Caco-2 (cell line): Measurements from ENCODE around the gene PIEZO1. TPM values are rescaled to one million over a fixed set of nuclear protein-coding genes. Genes with fewer than 3 reads are reported as not detected.
A peak's percentile ranks its signal among the peaks of the same experiment; 100 is the strongest.

Experiments
- BruUV-seq: library from RNA; stranded (reverse); fragments of 400-500 nt; replicated peaks from 2 replicates; lab custom pipeline; 2021; lab: Mats Ljungman, UMichigan
- CTCF ChIA-PET: fragments of 300-600 bp; sonication (Branson Sonifier 250); formaldehyde crosslinking; loops from one replicate; lab custom pipeline; 2022; ENCODE audit warnings: antibody characterized with exemption; lab: Charles Lee
- POLR2A ChIA-PET: fragments of 300-600 bp; sonication (Branson Sonifier 250); formaldehyde crosslinking; loops from one replicate; lab custom pipeline; 2022; ENCODE audit warnings: antibody characterized with exemption; lab: Charles Lee
- DNase-seq, 2 experiments: peaks; one replicate each; pipeline versions ENCODE4 v3.0.0 to v3.0.0-alpha.2; 2020 to 2022
- H3K27me3 ChIP-seq: replicated peaks from 2 replicates; pipeline ENCODE4 v1.6.0; 2011; ENCODE audit warnings: low read length; ENCODE audit not compliant: control insufficient read depth, insufficient read depth
- H3K36me3 ChIP-seq: 2 replicates; pipeline ENCODE4 v1.5.1; 2011; ENCODE audit warnings: low read length; ENCODE audit not compliant: control insufficient read depth, insufficient read depth
- H3K4me1 ChIP-seq: fragments of 250-450 bp; sonication (Bioruptor Pico); 2 replicates; pipeline ENCODE4 v1.5.1; 2020; ENCODE audit warnings: mild to moderate bottlenecking
- H3K4me3 ChIP-seq: 2 replicates; pipeline ENCODE4 v1.5.1; 2011; ENCODE audit warnings: low read depth, mild to moderate bottlenecking, control low read depth, low read length
- H3K9me3 ChIP-seq: fragments of 250-450 bp; sonication (Bioruptor Pico); 2 replicates; pipeline ENCODE4 v1.5.1; 2020; ENCODE audit warnings: mild to moderate bottlenecking, moderate library complexity
- H3K27ac Mint-ChIP-seq: one replicate; pipeline ENCODE4 v1.8.0; 2022; ENCODE audit warnings: mixed read lengths; ENCODE audit not compliant: unreplicated experiment
- H3K27me3 Mint-ChIP-seq: one replicate; pipeline ENCODE4 v1.8.0; 2022; ENCODE audit warnings: mixed read lengths; ENCODE audit not compliant: insufficient read depth, unreplicated experiment
- H3K36me3 Mint-ChIP-seq: one replicate; pipeline ENCODE4 v1.8.0; 2022; ENCODE audit warnings: mild to moderate bottlenecking, mixed read lengths; ENCODE audit not compliant: insufficient read depth, unreplicated experiment
- H3K4me1 Mint-ChIP-seq: one replicate; pipeline ENCODE4 v1.8.0; 2022; ENCODE audit warnings: low read depth, mixed read lengths; ENCODE audit not compliant: unreplicated experiment
- H3K4me3 Mint-ChIP-seq: one replicate; pipeline ENCODE4 v1.8.0; 2022; ENCODE audit warnings: mild to moderate bottlenecking, moderate library complexity, mixed read lengths; ENCODE audit not compliant: unreplicated experiment
- H3K9me3 Mint-ChIP-seq: one replicate; pipeline ENCODE4 v1.8.0; 2022; ENCODE audit warnings: mixed read lengths; ENCODE audit not compliant: unreplicated experiment
- CTCF ChIP-seq, 2 experiments: fragments of 200-600 bp in 1 of 2; IDR thresholded peaks; 1 replicate in 1 of 2; 2 replicates in 1 of 2; pipeline versions ENCODE4 v1.5.1 to v1.8.0; 2011 to 2022; ENCODE audit warnings: antibody characterized with exemption in 1 of 2, control low read depth in 1 of 2, inconsistent platforms in 1 of 2, low read depth in 1 of 2, low read length in 1 of 2, mild to moderate bottlenecking in 1 of 2, moderate library complexity in 1 of 2; ENCODE audit not compliant: insufficient read depth in 1 of 2, severe bottlenecking in 1 of 2, unreplicated experiment in 1 of 2
- intact Hi-C: fragments of 100-400 bp; cut with micrococcal nuclease; formaldehyde crosslinking; loops from one replicate; pipeline ENCODE4 v1.10.0; 2022; ENCODE audit not compliant: unreplicated experiment
- total RNA-seq: library from RNA; stranded (reverse); gene quantifications from 2 replicates; pipeline ENCODE4 v1.2.3, GENCODE V29; 2022

Gene PIEZO1
- total RNA-seq, 1 experiment from 2014 or later, result 248 TPM

- Mint-ChIP-seq H3K4me1 (no peaks in the 10 kb centered on the region), H3K9me3 (no peaks in the 10 kb centered on the region), H3K27ac (no peak overlapping the region), H3K36me3 (peaks cover 31% of the 10 kb centered on the region), H3K4me3 (no peak overlapping the region), H3K27me3 (no peaks in the 10 kb centered on the region)
- Histone ChIP-seq H3K9me3 (no peaks in the 10 kb centered on the region), H3K4me1 (no peaks in the 10 kb centered on the region; the same call in 1 of the 2 replicates), H3K27me3 (no peaks in the 10 kb centered on the region), H3K36me3 (no peaks in the 10 kb centered on the region; the same call in 1 of the 2 replicates), H3K4me3 (no peak overlapping the region)
- ChIA-PET CTCF (no interaction called here), POLR2A (no interaction called here)
- DNase-seq, result no peak
- TF ChIP-seq CTCF (IDR thresholded peaks at IDR 0.05; ENCODE audit: insufficient read depth in 1 of 2, low read depth in 1 of 2, low read length in 1 of 2, severe bottlenecking in 1 of 2, unreplicated experiment in 1 of 2), result no peak
- intact Hi-C loops, result no loop called here
- BruUV-seq, result no TSS peak
Observed at GRCh38 chr16:88750854-88751253, 34.2 kb downstream of the PIEZO1 start.

- DNase-seq, result no peak
- Mint-ChIP-seq H3K27ac (no peak overlapping the region), H3K4me1 (no peaks in the 10 kb centered on the region), H3K27me3 (no peaks in the 10 kb centered on the region), H3K4me3 (no peak overlapping the region), H3K36me3 (peaks cover 33% of the 10 kb centered on the region), H3K9me3 (no peaks in the 10 kb centered on the region)
- Histone ChIP-seq H3K36me3 (no peaks in the 10 kb centered on the region; the same call in 1 of the 2 replicates), H3K27me3 (no peaks in the 10 kb centered on the region), H3K4me3 (no peak overlapping the region), H3K9me3 (no peaks in the 10 kb centered on the region), H3K4me1 (peaks cover 4% of the 10 kb centered on the region; the same call in 1 of the 2 replicates)
- TF ChIP-seq CTCF (IDR thresholded peaks at IDR 0.05; ENCODE audit: insufficient read depth in 1 of 2, low read depth in 1 of 2, low read length in 1 of 2, severe bottlenecking in 1 of 2, unreplicated experiment in 1 of 2), result no peak
- POLR2A ChIA-PET, result no interaction called here
- CTCF ChIA-PET, result interaction anchor here (0.7 kb wide), 1 partner anchor 170 kb away, joined by 3 read pairs; no protein-coding TSS in a partner anchor
- BruUV-seq, result no TSS peak
- intact Hi-C loops, result no loop called here
Observed at GRCh38 chr16:88749358-88749757, 35.7 kb downstream of the PIEZO1 start.

GRCh38 chr16:88748364-88748763 lies 36.7 kb downstream of the PIEZO1 start:
- BruUV-seq, result TSS peak; percentile 24
- Mint-ChIP-seq H3K4me1 (no peaks in the 10 kb centered on the region), H3K9me3 (no peaks in the 10 kb centered on the region), H3K36me3 (peaks cover 40% of the 10 kb centered on the region), H3K4me3 (no peak overlapping the region), H3K27ac (no peak overlapping the region), H3K27me3 (no peaks in the 10 kb centered on the region)
- Histone ChIP-seq H3K9me3 (no peaks in the 10 kb centered on the region), H3K27me3 (no peaks in the 10 kb centered on the region), H3K4me3 (no peak overlapping the region), H3K4me1 (peaks cover 4% of the 10 kb centered on the region; the same call in 1 of the 2 replicates), H3K36me3 (no peaks in the 10 kb centered on the region; the same call in 1 of the 2 replicates)
- ChIA-PET CTCF (interaction anchor here (1.3 kb wide), 1 partner anchor 37 kb away, joined by 3 read pairs; the partner anchor contains the start of gene PIEZO1), POLR2A (no interaction called here)
- intact Hi-C loops, result no loop called here
- DNase-seq, result no peak
- no peak for TF ChIP-seq CTCF (IDR thresholded peaks at IDR 0.05; ENCODE audit: insufficient read depth in 1 of 2, low read depth in 1 of 2, low read length in 1 of 2, severe bottlenecking in 1 of 2, unreplicated experiment in 1 of 2)
